WI38 (cell line): ENCODE data around the gene FAAH.

ENCODE experiments used
- H3K4me3 ChIP-seq: 2 replicates; pipeline ENCODE4 v1.5.1; 2011; ENCODE audit warnings: low read depth, mild to moderate bottlenecking, control low read depth, low read length
- TF ChIP-seq, protein P1 (sequence below): IDR thresholded peaks from 2 replicates; pipeline ENCODE4 v1.5.1; 2012; ENCODE audit warnings: low read depth, mild to moderate bottlenecking, control low read depth, low read length

Gene FAAH

GRCh38 chr1:46452931-46453325 lies 58.8 kb downstream of the FAAH start:
- TF ChIP-seq, protein P1, sequence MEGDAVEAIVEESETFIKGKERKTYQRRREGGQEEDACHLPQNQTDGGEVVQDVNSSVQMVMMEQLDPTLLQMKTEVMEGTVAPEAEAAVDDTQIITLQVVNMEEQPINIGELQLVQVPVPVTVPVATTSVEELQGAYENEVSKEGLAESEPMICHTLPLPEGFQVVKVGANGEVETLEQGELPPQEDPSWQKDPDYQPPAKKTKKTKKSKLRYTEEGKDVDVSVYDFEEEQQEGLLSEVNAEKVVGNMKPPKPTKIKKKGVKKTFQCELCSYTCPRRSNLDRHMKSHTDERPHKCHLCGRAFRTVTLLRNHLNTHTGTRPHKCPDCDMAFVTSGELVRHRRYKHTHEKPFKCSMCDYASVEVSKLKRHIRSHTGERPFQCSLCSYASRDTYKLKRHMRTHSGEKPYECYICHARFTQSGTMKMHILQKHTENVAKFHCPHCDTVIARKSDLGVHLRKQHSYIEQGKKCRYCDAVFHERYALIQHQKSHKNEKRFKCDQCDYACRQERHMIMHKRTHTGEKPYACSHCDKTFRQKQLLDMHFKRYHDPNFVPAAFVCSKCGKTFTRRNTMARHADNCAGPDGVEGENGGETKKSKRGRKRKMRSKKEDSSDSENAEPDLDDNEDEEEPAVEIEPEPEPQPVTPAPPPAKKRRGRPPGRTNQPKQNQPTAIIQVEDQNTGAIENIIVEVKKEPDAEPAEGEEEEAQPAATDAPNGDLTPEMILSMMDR: no peak
- no peak overlapping the region for H3K4me3 ChIP-seq

DNA sequence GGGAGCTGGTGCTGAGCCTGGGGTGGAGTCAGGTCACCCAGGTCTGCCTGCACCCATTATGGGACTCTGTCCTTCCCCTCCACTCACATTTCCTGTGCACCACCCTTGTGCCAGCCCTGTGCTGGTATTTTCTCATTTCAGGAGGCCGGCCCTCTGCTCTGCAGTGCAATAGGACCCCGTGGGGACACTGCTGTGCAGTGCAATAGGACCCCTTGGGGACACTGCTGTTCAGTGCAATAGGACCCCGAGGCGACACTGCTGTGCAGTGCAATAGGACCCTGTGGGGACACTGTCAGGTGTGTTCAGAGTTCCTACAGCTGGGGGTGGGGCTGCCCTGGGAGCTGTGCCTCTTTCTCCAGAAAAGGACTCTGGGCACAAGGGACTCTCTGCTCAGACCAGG lies 59.3 kb downstream of the FAAH start:
- TF ChIP-seq, protein P1: no peak
- no peak overlapping the region for H3K4me3 ChIP-seq

- no peak overlapping the region for H3K4me3 ChIP-seq
- TF ChIP-seq, protein P1: no peak
Observed at GRCh38 chr1:46455951-46456350, 61.8 kb downstream of the FAAH start.

DNA sequence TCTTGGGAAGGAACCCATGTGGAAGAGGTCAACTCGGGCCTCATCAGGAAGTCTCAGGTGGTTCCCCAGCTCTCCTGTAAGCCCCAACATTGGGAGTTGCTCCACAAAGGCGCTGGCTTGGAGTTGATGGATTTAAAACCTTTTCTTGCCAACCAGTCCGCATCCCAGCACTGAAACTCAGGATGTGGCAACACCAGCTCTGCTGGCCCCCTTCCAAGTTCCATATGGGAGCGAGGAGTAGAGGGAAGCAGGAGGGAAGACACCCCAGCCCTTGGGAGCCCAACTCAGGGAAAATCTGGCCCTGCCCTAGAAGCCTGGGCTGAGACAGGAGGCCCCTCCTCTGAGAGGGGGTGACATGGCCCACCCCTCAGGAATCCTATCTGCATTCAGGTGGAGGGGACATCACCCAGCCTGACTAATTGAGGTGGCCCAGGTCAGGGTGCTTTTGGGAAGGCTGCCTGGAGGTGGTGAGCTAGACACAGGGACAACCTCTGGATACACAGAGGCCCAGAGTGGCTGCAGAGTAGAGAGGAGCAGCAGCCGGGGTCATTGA lies 62.4 kb downstream of the FAAH start:
- H3K4me3 ChIP-seq: no peak overlapping the region
- TF ChIP-seq, protein P1: no peak

DNA sequence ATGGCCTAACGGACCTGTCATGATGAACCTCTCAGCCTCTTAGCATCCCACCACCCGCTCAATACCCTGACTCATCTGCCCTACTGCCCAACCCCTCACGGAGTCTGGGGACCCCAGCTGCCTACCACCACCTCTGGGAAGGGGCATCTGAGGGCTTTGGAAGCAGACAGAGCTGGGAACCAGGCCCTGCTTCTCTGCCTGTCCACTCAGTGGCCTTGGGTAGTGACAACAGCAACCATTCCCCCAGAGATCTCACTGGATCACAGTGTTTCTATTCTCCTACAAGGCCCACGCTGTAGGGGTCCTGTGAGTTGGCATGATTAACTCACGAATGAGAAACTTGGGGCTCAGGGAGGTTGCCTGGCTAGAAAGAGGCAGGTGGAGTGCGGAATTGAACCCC lies 63.1 kb downstream of the FAAH start:
- no peak overlapping the region for H3K4me3 ChIP-seq
- TF ChIP-seq, protein P1: no peak

DNA sequence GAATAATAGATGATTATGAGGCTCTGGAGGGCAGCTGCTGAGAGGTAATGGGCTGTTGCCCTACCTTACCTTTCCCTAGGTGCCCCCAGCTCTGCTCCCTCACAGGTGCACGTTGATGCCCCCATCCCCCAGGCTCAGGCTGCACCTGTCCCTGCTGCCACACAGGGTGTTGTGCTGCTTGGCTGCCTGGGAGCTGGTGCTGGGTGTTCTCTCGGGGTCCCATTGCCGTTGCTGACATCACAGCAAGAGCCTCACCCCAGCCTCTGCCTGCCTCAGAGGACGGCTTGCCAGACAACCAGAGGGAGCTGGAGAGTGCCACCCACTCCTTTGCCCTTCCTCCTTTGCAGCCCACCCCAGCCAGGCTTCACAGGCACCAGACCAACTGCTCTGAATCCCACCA lies 64.1 kb downstream of the FAAH start:
- H3K4me3 ChIP-seq: no peak overlapping the region
- TF ChIP-seq, protein P1: no peak

DNA sequence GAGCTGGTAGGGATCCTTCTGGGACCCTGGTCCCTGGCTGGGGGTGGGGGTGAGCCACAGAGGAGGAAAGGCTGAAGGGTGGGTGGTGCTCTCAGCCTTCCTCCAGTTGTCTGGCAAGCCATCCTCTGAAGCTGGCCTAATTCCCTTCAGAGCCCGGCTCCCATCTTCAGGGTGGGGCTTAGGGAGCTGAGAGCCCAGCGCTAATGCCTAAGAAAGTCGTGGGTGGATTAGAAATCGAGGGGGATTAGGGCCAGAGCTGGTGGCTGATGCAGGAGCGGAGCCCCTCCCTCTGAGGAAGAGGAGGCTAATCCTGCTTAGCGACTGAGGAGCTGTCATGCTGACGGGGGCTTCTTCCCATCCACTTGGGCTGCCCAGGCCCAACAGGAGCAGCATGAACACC lies 64.7 kb downstream of the FAAH start:
- no peak overlapping the region for H3K4me3 ChIP-seq
- TF ChIP-seq, protein P1: no peak
